ENCODE data around the gene DPEP3. TPM values are rescaled to one million over a fixed set of nuclear protein-coding genes. Genes with fewer than 3 reads are reported as not detected.

Gene DPEP3
- total RNA-seq, 1 donor from 2014 or later: not detected

DNA sequence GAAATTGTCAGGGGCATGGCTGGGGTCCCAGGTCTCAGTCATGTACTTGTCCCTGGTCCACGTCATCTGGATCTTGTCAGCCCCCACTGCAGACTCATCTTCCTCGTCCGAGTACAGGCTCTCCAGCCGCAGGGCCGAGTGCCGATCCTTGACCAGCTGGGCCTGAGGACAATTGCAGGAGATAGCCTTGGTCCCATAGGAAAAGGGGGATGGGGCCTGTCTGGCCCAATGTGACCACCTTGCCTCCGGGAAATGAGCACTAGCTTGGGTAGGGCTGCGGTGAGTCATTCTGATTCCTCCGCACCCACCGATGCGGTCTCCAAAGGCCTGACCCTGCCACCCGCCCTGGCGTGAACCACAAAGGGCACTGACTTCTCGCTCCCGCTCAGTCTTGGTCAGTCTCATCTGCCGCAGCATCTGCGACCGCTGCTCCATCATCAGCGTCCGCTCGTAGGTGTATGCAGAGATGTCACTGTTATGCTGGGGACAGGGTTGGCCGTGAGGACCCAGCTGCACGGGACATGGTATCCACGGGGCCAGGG is 34.8 kb downstream of the DPEP3 start:
- no peaks in the 10 kb centered on the region for H3K27me3 ChIP-seq (ENCODE audit: control insufficient read depth, insufficient read depth, low read length)
- H3K4me3 ChIP-seq (ENCODE audit: low read depth, low read length): no peak overlapping the region
- FAIRE-seq: no peak
- DNase-seq (ENCODE audit: low read depth): no peak
- TF ChIP-seq, protein P1, sequence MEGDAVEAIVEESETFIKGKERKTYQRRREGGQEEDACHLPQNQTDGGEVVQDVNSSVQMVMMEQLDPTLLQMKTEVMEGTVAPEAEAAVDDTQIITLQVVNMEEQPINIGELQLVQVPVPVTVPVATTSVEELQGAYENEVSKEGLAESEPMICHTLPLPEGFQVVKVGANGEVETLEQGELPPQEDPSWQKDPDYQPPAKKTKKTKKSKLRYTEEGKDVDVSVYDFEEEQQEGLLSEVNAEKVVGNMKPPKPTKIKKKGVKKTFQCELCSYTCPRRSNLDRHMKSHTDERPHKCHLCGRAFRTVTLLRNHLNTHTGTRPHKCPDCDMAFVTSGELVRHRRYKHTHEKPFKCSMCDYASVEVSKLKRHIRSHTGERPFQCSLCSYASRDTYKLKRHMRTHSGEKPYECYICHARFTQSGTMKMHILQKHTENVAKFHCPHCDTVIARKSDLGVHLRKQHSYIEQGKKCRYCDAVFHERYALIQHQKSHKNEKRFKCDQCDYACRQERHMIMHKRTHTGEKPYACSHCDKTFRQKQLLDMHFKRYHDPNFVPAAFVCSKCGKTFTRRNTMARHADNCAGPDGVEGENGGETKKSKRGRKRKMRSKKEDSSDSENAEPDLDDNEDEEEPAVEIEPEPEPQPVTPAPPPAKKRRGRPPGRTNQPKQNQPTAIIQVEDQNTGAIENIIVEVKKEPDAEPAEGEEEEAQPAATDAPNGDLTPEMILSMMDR (IDR thresholded peaks at IDR 0.05; ENCODE audit: insufficient read depth, low read length, severe bottlenecking): no peak
- H3K36me3 ChIP-seq (ENCODE audit: control insufficient read depth, insufficient read depth, low read length): peaks cover 54% of the 10 kb centered on the region

DNA sequence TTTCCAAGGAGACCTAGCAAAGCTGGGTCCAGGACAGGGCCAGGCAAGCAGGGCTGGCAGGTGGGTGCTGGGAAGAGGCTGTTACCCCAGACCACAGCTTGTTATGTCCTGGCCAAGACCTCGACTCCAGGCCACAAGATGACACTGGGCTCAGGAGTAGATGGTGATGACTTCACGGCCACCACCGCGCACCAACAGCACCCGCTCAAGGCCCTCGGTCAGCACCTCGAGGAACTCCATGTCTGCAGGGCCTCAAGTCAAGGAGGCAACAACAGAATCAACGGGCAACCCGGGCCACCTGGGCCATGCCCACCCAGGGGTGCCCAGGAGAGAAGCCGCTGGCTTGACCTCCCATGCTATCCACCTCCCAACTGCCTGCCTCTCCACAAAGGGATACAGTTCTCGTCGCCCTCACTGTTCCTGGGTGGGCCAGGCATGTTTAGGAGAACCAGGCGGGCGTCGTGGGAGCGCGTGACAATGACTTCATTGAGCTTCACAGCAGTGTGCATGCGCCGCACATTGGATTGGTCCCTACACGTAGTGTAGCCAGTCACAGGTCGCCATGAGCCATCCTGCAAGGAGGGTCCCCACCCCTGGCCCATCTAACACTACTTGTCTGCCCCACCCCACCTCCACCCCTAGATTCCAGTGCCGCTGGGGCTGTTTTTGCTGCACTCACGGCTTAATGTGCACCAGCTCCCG is 35.5 kb downstream of the DPEP3 start:
- Histone ChIP-seq H3K36me3 (ENCODE audit: control insufficient read depth, insufficient read depth, low read length) (peaks cover 49% of the 10 kb centered on the region), H3K4me3 (ENCODE audit: low read depth, low read length) (no peak overlapping the region), H3K27me3 (ENCODE audit: control insufficient read depth, insufficient read depth, low read length) (no peaks in the 10 kb centered on the region)
- TF ChIP-seq, protein P1 (IDR thresholded peaks at IDR 0.05; ENCODE audit: insufficient read depth, low read length, severe bottlenecking): no peak
- DNase-seq (ENCODE audit: low read depth) (no peak), FAIRE-seq (no peak)

DNA sequence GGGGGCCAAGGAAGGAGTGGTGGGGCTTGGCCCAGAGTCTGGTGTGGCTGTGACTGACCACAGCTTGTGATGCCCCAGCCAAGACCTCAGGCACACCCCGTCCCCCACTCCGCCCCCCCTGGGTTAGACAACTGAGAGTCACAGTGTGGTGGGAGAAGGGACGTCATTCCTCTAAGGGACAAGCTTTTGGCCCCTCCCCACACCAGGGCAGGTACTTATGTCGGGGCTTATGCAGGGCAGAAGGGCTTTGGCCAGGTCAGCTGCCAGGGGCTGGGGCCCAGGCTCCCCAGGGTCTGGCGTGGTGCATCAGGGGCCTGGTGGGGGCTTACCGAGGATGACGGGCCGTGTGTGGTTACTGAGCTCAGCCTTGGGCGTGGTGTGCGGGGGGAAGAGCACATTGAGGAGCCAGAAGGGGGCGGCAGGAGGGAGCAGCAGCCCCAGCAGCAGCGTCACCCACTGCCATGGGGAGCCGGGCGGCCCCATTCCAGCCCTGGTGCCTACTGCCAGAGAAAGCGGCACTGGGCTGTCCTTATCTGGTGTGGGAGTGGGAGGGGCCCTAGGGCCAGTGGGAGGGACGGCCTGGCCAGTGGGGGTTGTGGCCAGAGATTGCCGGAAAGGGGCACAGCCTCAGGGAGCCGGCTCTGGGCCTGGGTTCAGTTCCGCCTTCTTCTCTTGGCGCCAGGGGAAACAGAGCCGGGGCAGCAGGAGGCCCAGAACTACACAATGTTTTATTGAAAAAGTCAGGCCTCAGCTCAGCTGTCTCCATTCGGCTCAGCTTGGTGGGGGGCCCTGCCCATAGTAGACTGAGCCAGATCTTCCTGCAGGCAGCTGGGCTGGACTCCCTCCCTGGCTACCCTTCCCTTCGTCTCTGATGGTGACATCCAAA is 36.4 kb downstream of the DPEP3 start, which contains the start of gene LCAT:
LCAT (minus strand) TSS at position 502 of the 886 bp plus-strand sequence; CDS start at position 483, 19 bp downstream.
- Histone ChIP-seq H3K4me3 (ENCODE audit: low read depth, low read length) (no peak within 1 kb of the TSS), H3K27me3 (ENCODE audit: control insufficient read depth, insufficient read depth, low read length) (no peaks in the 10 kb centered on the region), H3K36me3 (ENCODE audit: control insufficient read depth, insufficient read depth, low read length) (peaks cover 45% of the 10 kb centered on the region)
- TF ChIP-seq, protein P1 (IDR thresholded peaks at IDR 0.05; ENCODE audit: insufficient read depth, low read length, severe bottlenecking): no peak
- no peak for FAIRE-seq
- DNase-seq (ENCODE audit: low read depth): no peak

DNA sequence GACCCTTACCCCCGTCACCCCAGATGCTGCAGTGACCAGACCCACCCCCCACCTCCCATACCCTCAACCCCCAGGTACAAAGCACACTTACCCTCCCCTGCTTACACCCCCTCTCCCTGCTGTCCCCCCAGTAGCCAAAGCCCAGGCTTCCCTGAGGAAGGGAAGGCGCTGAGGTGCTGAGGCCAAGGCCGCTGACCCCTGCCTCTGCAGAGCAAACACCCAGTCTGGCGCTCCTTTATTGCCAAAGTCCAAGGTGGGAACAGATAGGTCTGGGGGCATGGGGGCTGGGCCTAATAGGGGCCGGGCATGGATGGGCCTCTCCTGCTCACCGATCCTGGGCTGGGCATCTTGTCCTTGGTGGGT is 37.1 kb downstream of the DPEP3 start:
- Histone ChIP-seq H3K27me3 (ENCODE audit: control insufficient read depth, insufficient read depth, low read length) (no peaks in the 10 kb centered on the region), H3K4me3 (ENCODE audit: low read depth, low read length) (no peak overlapping the region), H3K36me3 (ENCODE audit: control insufficient read depth, insufficient read depth, low read length) (peaks cover 40% of the 10 kb centered on the region)
- FAIRE-seq (no peak), DNase-seq (ENCODE audit: low read depth) (no peak)
- TF ChIP-seq, protein P1 (IDR thresholded peaks at IDR 0.05; ENCODE audit: insufficient read depth, low read length, severe bottlenecking): no peak

DNA sequence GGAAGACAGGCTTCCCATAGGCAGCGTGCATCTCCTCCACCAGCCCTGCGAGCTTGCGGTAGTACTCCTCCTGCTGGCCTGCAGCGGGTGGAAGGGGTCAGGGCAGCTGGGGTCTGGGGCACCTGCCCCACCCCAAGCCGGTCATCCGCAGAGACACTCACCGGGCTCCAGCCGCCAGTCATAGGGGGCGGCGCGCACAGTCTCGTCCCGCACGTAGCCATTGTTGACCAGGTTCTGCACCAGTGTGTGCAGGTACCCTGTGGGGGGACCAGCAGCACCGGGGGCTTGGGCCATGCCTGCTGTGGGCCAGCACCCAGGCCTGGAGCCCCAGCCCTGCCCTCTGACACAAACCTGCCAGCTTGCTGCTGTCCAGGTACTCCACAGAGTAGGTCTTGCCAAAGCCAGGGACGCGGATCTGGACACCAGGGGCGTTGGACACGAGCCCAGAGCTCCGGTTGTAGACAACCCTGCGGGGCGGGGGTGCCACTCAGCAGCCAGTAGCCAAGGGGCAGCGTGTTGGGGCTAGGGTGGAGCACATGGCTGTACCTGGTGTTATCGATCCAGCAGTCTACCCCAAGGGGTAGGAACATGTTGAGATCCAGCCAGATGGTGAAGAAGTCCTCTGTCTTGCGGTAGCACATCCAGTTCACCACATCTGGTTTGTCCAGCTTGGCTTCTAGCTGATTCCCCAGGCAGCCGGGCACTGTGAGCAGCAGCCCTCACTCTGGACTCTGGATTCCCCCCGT is 37.6 kb downstream of the DPEP3 start:
- DNase-seq (ENCODE audit: low read depth) (no peak), FAIRE-seq (no peak)
- TF ChIP-seq, protein P1 (IDR thresholded peaks at IDR 0.05; ENCODE audit: insufficient read depth, low read length, severe bottlenecking): no peak
- peaks cover 36% of the 10 kb centered on the region for H3K36me3 ChIP-seq (ENCODE audit: control insufficient read depth, insufficient read depth, low read length)
- H3K27me3 ChIP-seq (ENCODE audit: control insufficient read depth, insufficient read depth, low read length): no peaks in the 10 kb centered on the region
- H3K4me3 ChIP-seq (ENCODE audit: low read depth, low read length): no peak overlapping the region
